ENCODE data around the gene MICU1. TPM values are rescaled to one million over a fixed set of nuclear protein-coding genes. Genes with fewer than 3 reads are reported as not detected.
A peak's percentile ranks its signal among the peaks of the same experiment; 100 is the strongest.

Gene MICU1
- total RNA-seq, 1 experiment from 2014 or later, result 25.5 TPM

DNA sequence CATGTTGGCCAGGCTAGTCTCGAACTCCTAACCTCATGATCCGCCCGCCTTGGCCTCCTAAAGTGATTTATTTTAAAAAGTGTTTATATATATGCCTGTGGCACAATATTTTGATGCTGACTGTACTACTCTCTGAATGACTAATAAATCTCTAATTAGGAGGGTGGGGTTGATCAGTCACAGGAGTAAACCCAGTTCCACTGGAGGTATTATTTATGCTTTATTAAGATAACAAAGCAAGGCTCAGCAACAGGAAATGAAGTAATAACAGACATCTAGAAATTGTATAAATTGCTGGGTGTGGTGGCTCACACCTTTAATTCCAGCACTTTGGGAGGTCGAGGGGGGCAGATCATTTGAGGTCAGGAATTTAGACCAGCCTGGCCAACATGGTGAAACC lies 40.0 kb upstream of the MICU1 start:
- BruUV-seq (replicated peaks), result no TSS peak
- H3K4me1 Mint-ChIP-seq (ENCODE audit: insufficient read depth, unreplicated experiment), result no peaks in the 10 kb centered on the region
- DNase-seq (ENCODE audit: unreplicated experiment), result peak; percentile 8
- no peaks in the 10 kb centered on the region for H3K27me3 Mint-ChIP-seq (ENCODE audit: insufficient read depth, unreplicated experiment)
- H3K4me3 Mint-ChIP-seq (ENCODE audit: unreplicated experiment), result no peak overlapping the region
- CTCF ChIA-PET, result interaction anchor here (0.5 kb wide), 1 partner anchor 35 kb away, joined by 3 read pairs; no protein-coding TSS in a partner anchor
- TF ChIP-seq, protein P1, sequence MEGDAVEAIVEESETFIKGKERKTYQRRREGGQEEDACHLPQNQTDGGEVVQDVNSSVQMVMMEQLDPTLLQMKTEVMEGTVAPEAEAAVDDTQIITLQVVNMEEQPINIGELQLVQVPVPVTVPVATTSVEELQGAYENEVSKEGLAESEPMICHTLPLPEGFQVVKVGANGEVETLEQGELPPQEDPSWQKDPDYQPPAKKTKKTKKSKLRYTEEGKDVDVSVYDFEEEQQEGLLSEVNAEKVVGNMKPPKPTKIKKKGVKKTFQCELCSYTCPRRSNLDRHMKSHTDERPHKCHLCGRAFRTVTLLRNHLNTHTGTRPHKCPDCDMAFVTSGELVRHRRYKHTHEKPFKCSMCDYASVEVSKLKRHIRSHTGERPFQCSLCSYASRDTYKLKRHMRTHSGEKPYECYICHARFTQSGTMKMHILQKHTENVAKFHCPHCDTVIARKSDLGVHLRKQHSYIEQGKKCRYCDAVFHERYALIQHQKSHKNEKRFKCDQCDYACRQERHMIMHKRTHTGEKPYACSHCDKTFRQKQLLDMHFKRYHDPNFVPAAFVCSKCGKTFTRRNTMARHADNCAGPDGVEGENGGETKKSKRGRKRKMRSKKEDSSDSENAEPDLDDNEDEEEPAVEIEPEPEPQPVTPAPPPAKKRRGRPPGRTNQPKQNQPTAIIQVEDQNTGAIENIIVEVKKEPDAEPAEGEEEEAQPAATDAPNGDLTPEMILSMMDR (IDR thresholded peaks at IDR 0.05; ENCODE audit: unreplicated experiment), result no peak
- H3K27ac Mint-ChIP-seq (ENCODE audit: low read depth, unreplicated experiment), result no peak overlapping the region
- POLR2A ChIA-PET, result interaction anchor here (1.1 to 1.3 kb wide), 2 partner anchors 10 to 175 kb away, joined by 3 read pairs; no protein-coding TSS in a partner anchor
- H3K36me3 Mint-ChIP-seq (ENCODE audit: insufficient read depth, unreplicated experiment), result no peaks in the 10 kb centered on the region
- intact Hi-C loops (cut with micrococcal nuclease), result no loop called here
- no peaks in the 10 kb centered on the region for H3K9me3 Mint-ChIP-seq (ENCODE audit: unreplicated experiment)

DNA sequence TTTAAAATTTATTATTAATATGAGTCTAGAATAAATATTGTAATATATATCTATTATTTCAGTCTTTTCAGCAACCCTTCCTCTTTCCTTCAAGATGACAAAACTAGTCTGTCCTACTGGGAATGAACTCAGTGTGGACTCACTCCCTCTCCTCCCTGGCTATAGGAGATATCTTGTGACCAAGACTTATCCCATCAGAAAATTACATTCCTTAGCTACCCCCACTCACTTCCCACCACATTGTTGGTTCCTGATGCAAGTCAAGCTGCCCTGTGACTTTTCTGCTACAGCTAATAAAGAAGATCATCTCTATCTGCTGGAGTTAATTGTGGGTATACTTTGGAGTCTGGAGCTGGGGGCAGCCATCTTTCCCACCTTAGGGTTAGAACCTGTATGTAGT lies 38.1 kb upstream of the MICU1 start:
- CTCF ChIA-PET, result no interaction called here
- Mint-ChIP-seq H3K27me3 (ENCODE audit: insufficient read depth, unreplicated experiment) (no peaks in the 10 kb centered on the region), H3K27ac (ENCODE audit: low read depth, unreplicated experiment) (no peak overlapping the region)

DNA sequence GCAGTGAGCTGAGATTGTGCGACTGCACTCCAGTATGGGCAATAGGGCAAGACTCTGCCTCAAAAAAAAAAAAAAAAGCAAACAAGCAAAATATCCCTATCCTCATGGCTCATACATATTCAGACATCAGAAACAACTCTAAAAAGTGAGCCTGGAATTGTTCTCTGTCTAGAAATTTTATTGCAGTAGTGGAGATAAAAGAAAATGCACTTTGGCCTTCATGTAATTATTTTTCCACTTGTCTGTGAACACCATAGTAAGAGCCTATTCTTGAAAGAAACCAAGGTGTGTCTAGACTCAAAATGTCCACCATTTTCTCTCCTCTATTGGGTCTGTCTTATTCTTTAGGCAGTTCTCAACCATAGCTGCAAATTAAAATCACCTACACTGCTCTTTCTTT lies 35.6 kb upstream of the MICU1 start:
- Mint-ChIP-seq H3K27ac (ENCODE audit: low read depth, unreplicated experiment) (no peak overlapping the region), H3K27me3 (ENCODE audit: insufficient read depth, unreplicated experiment) (no peaks in the 10 kb centered on the region), H3K9me3 (ENCODE audit: unreplicated experiment) (peaks cover 7% of the 10 kb centered on the region), H3K4me1 (ENCODE audit: insufficient read depth, unreplicated experiment) (no peaks in the 10 kb centered on the region), H3K36me3 (ENCODE audit: insufficient read depth, unreplicated experiment) (no peaks in the 10 kb centered on the region), H3K4me3 (ENCODE audit: unreplicated experiment) (no peak overlapping the region)
- no TSS peak for BruUV-seq (replicated peaks)
- TF ChIP-seq, protein P1 (IDR thresholded peaks at IDR 0.05; ENCODE audit: unreplicated experiment), result no peak
- intact Hi-C loops (cut with micrococcal nuclease), result no loop called here
- ChIA-PET POLR2A (no interaction called here), CTCF (no interaction called here)
- no peak for DNase-seq (ENCODE audit: unreplicated experiment)

More for the DNA sequence above, 38.1 kb upstream of the MICU1 start:
- H3K36me3 Mint-ChIP-seq (ENCODE audit: insufficient read depth, unreplicated experiment), result no peaks in the 10 kb centered on the region
- TF ChIP-seq, protein P1 (IDR thresholded peaks at IDR 0.05; ENCODE audit: unreplicated experiment), result no peak
- DNase-seq (ENCODE audit: unreplicated experiment), result no peak
- BruUV-seq (replicated peaks), result no TSS peak
- no peaks in the 10 kb centered on the region for H3K4me1 Mint-ChIP-seq (ENCODE audit: insufficient read depth, unreplicated experiment)
- H3K4me3 Mint-ChIP-seq (ENCODE audit: unreplicated experiment), result no peak overlapping the region
- peaks cover 7% of the 10 kb centered on the region for H3K9me3 Mint-ChIP-seq (ENCODE audit: unreplicated experiment)
- POLR2A ChIA-PET, result interaction anchor here (0.5 to 1.8 kb wide), 2 partner anchors 28 to 155 kb away, joined by 3 to 8 read pairs; partner anchors contain the start of gene MCU
- intact Hi-C loops (cut with micrococcal nuclease), result no loop called here

DNA sequence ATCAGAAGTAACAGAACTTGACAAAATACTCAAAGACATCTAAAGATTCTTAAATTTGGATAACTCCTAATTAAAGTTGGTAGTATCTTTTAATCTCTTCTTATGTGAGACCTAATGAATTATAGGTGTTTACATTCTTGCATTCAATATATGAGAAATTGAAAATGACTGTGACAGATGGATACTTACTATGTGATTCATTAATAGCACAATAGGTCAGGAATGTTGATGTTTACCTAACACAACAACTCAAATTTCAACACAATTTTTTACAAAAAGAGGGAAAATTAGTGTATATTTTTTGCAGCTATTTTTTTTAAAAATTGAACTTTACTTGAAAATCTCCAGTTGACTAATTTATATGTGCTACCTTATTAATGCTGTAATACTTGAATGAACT lies 34.3 kb upstream of the MICU1 start:
- Mint-ChIP-seq H3K9me3 (ENCODE audit: unreplicated experiment) (peaks cover 7% of the 10 kb centered on the region), H3K36me3 (ENCODE audit: insufficient read depth, unreplicated experiment) (no peaks in the 10 kb centered on the region), H3K4me3 (ENCODE audit: unreplicated experiment) (no peak overlapping the region), H3K4me1 (ENCODE audit: insufficient read depth, unreplicated experiment) (no peaks in the 10 kb centered on the region), H3K27ac (ENCODE audit: low read depth, unreplicated experiment) (no peak overlapping the region), H3K27me3 (ENCODE audit: insufficient read depth, unreplicated experiment) (no peaks in the 10 kb centered on the region)
- no peak for DNase-seq (ENCODE audit: unreplicated experiment)
- CTCF ChIA-PET, result interaction anchor here (0.6 kb wide), 1 partner anchor 89 kb away, joined by 3 read pairs; no protein-coding TSS in a partner anchor
- no TSS peak for BruUV-seq (replicated peaks)
- POLR2A ChIA-PET, result interaction anchor here (1.0 kb wide), 1 partner anchor 8 kb away, joined by 4 read pairs; no protein-coding TSS in a partner anchor
- intact Hi-C loops (cut with micrococcal nuclease), result no loop called here
- TF ChIP-seq, protein P1 (IDR thresholded peaks at IDR 0.05; ENCODE audit: unreplicated experiment), result no peak

Data from MCF 10A (cell line).